Tibial nerve (tissue), 4 donors: ENCODE data around the gene TOR3A. TPM values are rescaled to one million over a fixed set of nuclear protein-coding genes. Genes with fewer than 3 reads are reported as not detected.
A peak's percentile ranks its signal among the peaks of the same experiment; 100 is the strongest.
"Not testable (repeated sequence)": the region's sequence is repeated elsewhere in the genome, so short reads cannot be mapped to it uniquely, and the experiment has no call there.

Experiments used
- DNase-seq, 2 donors: peaks; one replicate each; pipeline ENCODE4 v3.0.0-alpha.2; 2019; ENCODE audit warnings: low spot score in 2 of 2
- H3K27ac ChIP-seq, 4 donors: fragments of 200-600 bp; sonication (generic) in 3 of 4; one replicate each; pipeline ENCODE4 v1.5.1; 2017 to 2019; ENCODE audit warnings: mild to moderate bottlenecking in 1 of 4
- H3K27me3 ChIP-seq, 2 donors: fragments of 200-600 bp; sonication (generic) in 1 of 2; one replicate each; pipeline versions ENCODE4 v1.5.1 to v1.6.0; 2017 to 2019
- H3K36me3 ChIP-seq, 3 donors: fragments of 200-600 bp; sonication (generic); one replicate each; pipeline ENCODE4 v1.5.1; 2018 to 2019
- H3K4me1 ChIP-seq, 4 donors: fragments of 200-600 bp; sonication (generic) in 3 of 4; one replicate each; pipeline ENCODE4 v1.5.1; 2017 to 2019
- H3K4me3 ChIP-seq, 4 donors: fragments of 200-600 bp; sonication (generic) in 3 of 4; one replicate each; pipeline ENCODE4 v1.5.1; 2017 to 2019; ENCODE audit warnings: mild to moderate bottlenecking in 1 of 4, moderate library complexity in 1 of 4
- H3K9me3 ChIP-seq, 4 donors: fragments of 200-600 bp; sonication (generic) in 3 of 4; one replicate each; pipeline ENCODE4 v1.5.1; 2017 to 2019
- EP300 ChIP-seq, 2 donors: sonication (generic); formaldehyde crosslinking; IDR thresholded peaks; one replicate each; pipeline ENCODE4 v1.6.1; 2017; ENCODE audit warnings: antibody characterized with exemption in 2 of 2, mild to moderate bottlenecking in 1 of 2
- POLR2A ChIP-seq, 2 donors: fragments of 450-650 bp; IDR thresholded peaks; one replicate each; pipeline ENCODE4 v1.6.1; 2017; ENCODE audit warnings: antibody characterized with exemption in 2 of 2, mild to moderate bottlenecking in 2 of 2, moderate library complexity in 2 of 2
- WGBS, 2 donors: methylation state at CpG; one replicate each; pipeline ENCODE4 v1.1.5; 2018; 5-methylcytosine and 5-hydroxymethylcytosine counted together
- total RNA-seq, 4 donors: library from RNA; depleted of rRNA; stranded (reverse); fragments of >200 nt; gene quantifications; one replicate each; pipeline ENCODE4 v1.1.0, GENCODE V29; 2016
- TF ChIP-seq, protein P1 (sequence below), 5 experiments: fragments of 200-600 bp in 3 of 5; fragments of 450-650 bp in 2 of 5; sonication (generic) in 3 of 5; IDR thresholded peaks; one replicate each; pipeline ENCODE4 v1.5.1; 2016 to 2019; ENCODE audit warnings: antibody characterized with exemption in 5 of 5, mild to moderate bottlenecking in 3 of 5, moderate library complexity in 2 of 5

The TOR3A gene, protein sequence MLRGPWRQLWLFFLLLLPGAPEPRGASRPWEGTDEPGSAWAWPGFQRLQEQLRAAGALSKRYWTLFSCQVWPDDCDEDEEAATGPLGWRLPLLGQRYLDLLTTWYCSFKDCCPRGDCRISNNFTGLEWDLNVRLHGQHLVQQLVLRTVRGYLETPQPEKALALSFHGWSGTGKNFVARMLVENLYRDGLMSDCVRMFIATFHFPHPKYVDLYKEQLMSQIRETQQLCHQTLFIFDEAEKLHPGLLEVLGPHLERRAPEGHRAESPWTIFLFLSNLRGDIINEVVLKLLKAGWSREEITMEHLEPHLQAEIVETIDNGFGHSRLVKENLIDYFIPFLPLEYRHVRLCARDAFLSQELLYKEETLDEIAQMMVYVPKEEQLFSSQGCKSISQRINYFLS
- 100 to 1,000 TPM in 1 of 4 donors, 10 to 100 TPM in 3; 72.1 to 115 (median 83.3) TPM for total RNA-seq

GRCh38 chr1:179081687-179082332, at the start of gene TOR3A:
Gene TOR3A (plus strand): TSS chr1:179082070. CDS start chr1:179082129, 59 bp downstream.
- Histone ChIP-seq H3K9me3 (no peaks in the 10 kb centered on the region), H3K36me3 (peaks cover 0 to 24% (median 0%) of the 10 kb centered on the region in 3 donors), H3K4me1 (peaks cover 0 to 34% (median 10%) of the 10 kb centered on the region in 4 donors), H3K4me3 (peak within 1 kb of the TSS; percentile 85 to 96 (median 96)), H3K27me3 (no peaks in the 10 kb centered on the region), H3K27ac (peak within 1 kb of the TSS; percentile 11 to 94 (median 89))
- DNase-seq: peak; percentile 87 to 89
- WGBS, 2 donors: 0 to 1% methylated on average over 23 to 51 of the region's 51 CpGs
- TF ChIP-seq, protein P1, sequence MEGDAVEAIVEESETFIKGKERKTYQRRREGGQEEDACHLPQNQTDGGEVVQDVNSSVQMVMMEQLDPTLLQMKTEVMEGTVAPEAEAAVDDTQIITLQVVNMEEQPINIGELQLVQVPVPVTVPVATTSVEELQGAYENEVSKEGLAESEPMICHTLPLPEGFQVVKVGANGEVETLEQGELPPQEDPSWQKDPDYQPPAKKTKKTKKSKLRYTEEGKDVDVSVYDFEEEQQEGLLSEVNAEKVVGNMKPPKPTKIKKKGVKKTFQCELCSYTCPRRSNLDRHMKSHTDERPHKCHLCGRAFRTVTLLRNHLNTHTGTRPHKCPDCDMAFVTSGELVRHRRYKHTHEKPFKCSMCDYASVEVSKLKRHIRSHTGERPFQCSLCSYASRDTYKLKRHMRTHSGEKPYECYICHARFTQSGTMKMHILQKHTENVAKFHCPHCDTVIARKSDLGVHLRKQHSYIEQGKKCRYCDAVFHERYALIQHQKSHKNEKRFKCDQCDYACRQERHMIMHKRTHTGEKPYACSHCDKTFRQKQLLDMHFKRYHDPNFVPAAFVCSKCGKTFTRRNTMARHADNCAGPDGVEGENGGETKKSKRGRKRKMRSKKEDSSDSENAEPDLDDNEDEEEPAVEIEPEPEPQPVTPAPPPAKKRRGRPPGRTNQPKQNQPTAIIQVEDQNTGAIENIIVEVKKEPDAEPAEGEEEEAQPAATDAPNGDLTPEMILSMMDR (IDR thresholded peaks at IDR 0.05): peak in 2 of 5 experiments; percentile 19 to 52
- TF ChIP-seq POLR2A (IDR thresholded peaks at IDR 0.05) (peak; percentile 41 to 85), EP300 (IDR thresholded peaks at IDR 0.05) (peak; percentile 60 to 87)

DNA sequence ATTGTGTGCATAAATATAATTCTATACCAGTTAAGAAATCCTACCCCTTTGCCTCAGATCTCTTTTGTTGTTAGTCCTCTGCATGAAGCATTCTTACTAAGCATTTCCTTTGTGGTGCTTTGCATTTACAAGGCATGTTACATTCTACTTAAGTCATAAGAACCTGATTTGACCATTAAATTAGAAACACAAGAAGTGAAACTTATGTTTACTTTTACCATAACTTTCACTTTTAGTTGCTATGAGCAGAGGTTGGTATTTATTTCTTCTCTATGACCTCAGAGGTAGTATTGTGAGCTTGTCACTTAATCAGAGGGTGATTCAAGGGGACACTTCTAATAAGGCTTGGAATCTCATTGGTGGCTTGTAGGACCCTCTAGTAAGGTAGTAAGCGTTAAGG, 47.1 kb upstream of the TOR3A start:
- H3K4me1 ChIP-seq: peaks cover 0 to 95% (median 34%) of the 10 kb centered on the region in 4 donors
- no peaks in the 10 kb centered on the region for H3K36me3 ChIP-seq
- no peak overlapping the region for H3K27ac ChIP-seq
- H3K9me3 ChIP-seq: no peaks in the 10 kb centered on the region
- whole genome bisulfite sequencing, 2 donors: 78 to 100% methylated on average over 1 of the region's 1 CpG
- H3K27me3 ChIP-seq: no peaks in the 10 kb centered on the region
- TF ChIP-seq POLR2A (IDR thresholded peaks at IDR 0.05): no peak
- no peak for TF ChIP-seq EP300 (IDR thresholded peaks at IDR 0.05)
- TF ChIP-seq, protein P1 (IDR thresholded peaks at IDR 0.05): no peak
- no peak for DNase-seq
- H3K4me3 ChIP-seq: no peak overlapping the region

DNA sequence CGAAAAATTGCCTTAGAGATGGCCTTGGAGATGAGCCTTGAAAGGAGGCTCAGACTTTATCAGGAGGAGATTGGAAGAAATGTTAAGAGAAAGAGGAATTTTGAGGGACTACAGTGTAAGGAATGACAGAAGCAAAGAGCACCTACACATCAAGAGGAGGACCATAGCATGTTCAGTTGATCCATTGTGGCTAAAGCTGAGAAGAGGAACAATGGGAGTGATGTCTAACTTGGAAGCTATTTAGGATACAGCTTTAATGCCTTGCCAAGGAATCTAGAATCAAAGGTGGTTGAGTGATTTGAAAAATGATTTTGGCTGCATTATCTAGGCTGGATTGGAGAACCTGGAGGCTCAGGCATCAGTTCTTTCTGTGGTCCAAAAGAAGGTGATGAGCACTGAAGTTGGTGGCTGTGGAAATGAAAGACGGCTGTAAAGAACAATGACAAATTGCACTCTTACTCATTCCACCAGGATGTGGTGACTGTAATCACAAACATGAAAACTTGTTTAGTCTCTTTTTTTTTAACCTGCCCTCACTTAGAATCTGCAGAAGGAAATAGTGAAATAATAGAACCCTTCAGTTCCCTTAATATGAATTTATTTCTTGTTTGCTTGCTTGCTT, 44.9 kb upstream of the TOR3A start:
- no peaks in the 10 kb centered on the region for H3K27me3 ChIP-seq
- no peak overlapping the region for H3K4me3 ChIP-seq
- DNase-seq: no peak
- no peaks in the 10 kb centered on the region for H3K9me3 ChIP-seq
- H3K4me1 ChIP-seq: peaks cover 0 to 78% (median 20%) of the 10 kb centered on the region in 4 donors
- H3K36me3 ChIP-seq: no peaks in the 10 kb centered on the region
- WGBS, 2 donors: 73 to 75% methylated on average over 2 of the region's 2 CpGs
- TF ChIP-seq EP300 (IDR thresholded peaks at IDR 0.05) (no peak), POLR2A (IDR thresholded peaks at IDR 0.05) (no peak)
- TF ChIP-seq, protein P1 (IDR thresholded peaks at IDR 0.05): no peak
- H3K27ac ChIP-seq: no peak overlapping the region

- 20 to 24% methylated on average over 1 of the region's 1 CpG for WGBS, 2 donors
- Histone ChIP-seq H3K4me3 (no peak overlapping the region), H3K27me3 (no peaks in the 10 kb centered on the region), H3K9me3 (no peaks in the 10 kb centered on the region), H3K27ac (no peak overlapping the region), H3K36me3 (peaks cover 0 to 13% (median 0%) of the 10 kb centered on the region in 3 donors), H3K4me1 (peaks cover 0 to 61% (median 15%) of the 10 kb centered on the region in 4 donors)
- DNase-seq: no peak
- TF ChIP-seq, protein P1 (IDR thresholded peaks at IDR 0.05): no peak
- TF ChIP-seq POLR2A (IDR thresholded peaks at IDR 0.05) (no peak), EP300 (IDR thresholded peaks at IDR 0.05) (no peak)
Measured at GRCh38 chr1:179038528-179039281, 43.2 kb upstream of the TOR3A start.

- WGBS, 2 donors: 68 to 78% methylated on average over 8 of the region's 9 CpGs
- not testable (repeated sequence) for H3K27ac ChIP-seq, H3K4me3 ChIP-seq, H3K9me3 ChIP-seq, DNase-seq, H3K27me3 ChIP-seq
- H3K4me1 ChIP-seq: peaks cover 0 to 51% (median 10%) of the 10 kb centered on the region in 4 donors
- peaks cover 0 to 22% (median 0%) of the 10 kb centered on the region in 3 donors for H3K36me3 ChIP-seq
Measured at GRCh38 chr1:179039502-179040174, 42.2 kb upstream of the TOR3A start.

DNA sequence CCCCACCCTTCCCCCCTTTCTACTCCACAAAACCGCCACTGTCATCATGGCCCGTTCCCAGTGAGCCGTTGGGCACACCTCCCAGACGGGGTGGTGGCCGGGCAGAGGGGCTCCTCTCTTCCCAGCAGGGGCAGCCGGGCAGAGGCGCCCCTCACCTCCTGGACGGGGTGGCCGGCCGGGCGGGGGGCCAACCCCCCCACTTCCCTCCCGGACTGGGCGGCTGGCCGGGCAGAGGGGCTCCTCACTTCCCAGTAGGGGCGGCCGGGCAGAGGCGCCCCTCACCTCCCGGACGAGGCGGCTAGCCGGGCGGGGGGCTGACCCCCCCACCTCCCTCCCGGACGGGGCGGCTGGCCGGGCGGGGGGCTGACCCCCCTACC, 41.7 kb upstream of the TOR3A start:
- H3K27ac ChIP-seq, H3K9me3 ChIP-seq, H3K27me3 ChIP-seq, DNase-seq, H3K4me3 ChIP-seq: not testable (repeated sequence)
- WGBS, 2 donors: 79 to 91% methylated on average over 7 to 8 of the region's 27 CpGs
- Histone ChIP-seq H3K4me1 (peaks cover 0 to 46% (median 5%) of the 10 kb centered on the region in 4 donors), H3K36me3 (peaks cover 0 to 24% (median 0%) of the 10 kb centered on the region in 3 donors)
